Breast epithelium (tissue), 3 donors: ENCODE measurements around the gene BEAN1.

Source experiments
- POLR2A ChIP-seq: fragments of 450-650 bp; IDR thresholded peaks from one replicate; pipeline ENCODE4 v1.6.1; 2016; ENCODE audit warnings: antibody characterized with exemption, mild to moderate bottlenecking, moderate library complexity
- POLR2AphosphoS5 ChIP-seq, 3 donors: sonication (generic); formaldehyde crosslinking; IDR thresholded peaks; one replicate each; pipeline ENCODE4 v1.6.1; 2017; ENCODE audit warnings: antibody characterized with exemption in 3 of 3
- TF ChIP-seq, protein P1 (sequence below), 3 donors: fragments of 450-650 bp; IDR thresholded peaks; one replicate each; pipeline ENCODE4 v1.5.1; 2016 to 2017; ENCODE audit warnings: antibody characterized with exemption in 3 of 3, mild to moderate bottlenecking in 3 of 3, moderate library complexity in 3 of 3

DNA sequence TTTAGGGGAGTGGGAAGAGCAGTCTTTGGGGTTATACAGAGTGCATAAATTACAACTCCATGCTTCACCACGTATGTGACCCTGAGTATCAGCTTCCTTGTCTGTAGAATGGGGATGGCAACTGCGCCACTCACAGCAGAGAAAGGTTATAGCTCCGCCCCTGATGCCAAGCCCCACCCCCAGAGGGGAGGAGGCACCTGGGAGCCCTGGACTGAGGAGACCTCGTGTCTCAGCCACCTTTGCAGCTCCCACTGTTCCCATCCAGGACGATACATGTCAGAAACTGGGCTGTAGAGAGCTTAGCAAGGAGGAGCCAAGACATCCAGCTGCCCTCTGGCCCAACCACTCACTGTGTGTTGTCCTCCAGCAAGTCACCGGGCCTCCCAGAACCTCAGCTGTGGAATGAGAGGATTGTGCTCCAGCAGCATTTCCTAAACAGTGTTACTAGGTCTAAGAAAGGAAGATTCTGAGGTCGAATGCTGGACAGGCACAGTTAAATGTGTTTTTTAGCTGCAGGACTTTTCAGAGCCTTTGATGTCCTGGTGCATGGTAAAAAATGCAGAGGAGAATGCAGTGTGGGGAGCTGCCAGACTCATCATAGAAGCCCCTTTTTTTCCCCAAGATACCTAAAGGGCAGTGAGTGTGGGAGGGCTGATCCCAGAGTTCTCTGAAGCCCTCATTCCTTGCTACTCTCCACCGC, 49.4 kb downstream of the BEAN1 start:
- TF ChIP-seq, protein P1, sequence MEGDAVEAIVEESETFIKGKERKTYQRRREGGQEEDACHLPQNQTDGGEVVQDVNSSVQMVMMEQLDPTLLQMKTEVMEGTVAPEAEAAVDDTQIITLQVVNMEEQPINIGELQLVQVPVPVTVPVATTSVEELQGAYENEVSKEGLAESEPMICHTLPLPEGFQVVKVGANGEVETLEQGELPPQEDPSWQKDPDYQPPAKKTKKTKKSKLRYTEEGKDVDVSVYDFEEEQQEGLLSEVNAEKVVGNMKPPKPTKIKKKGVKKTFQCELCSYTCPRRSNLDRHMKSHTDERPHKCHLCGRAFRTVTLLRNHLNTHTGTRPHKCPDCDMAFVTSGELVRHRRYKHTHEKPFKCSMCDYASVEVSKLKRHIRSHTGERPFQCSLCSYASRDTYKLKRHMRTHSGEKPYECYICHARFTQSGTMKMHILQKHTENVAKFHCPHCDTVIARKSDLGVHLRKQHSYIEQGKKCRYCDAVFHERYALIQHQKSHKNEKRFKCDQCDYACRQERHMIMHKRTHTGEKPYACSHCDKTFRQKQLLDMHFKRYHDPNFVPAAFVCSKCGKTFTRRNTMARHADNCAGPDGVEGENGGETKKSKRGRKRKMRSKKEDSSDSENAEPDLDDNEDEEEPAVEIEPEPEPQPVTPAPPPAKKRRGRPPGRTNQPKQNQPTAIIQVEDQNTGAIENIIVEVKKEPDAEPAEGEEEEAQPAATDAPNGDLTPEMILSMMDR (IDR thresholded peaks at IDR 0.05), result no peak
- no peak for TF ChIP-seq POLR2AphosphoS5 (IDR thresholded peaks at IDR 0.05)
- TF ChIP-seq POLR2A, result no peak
